D721Med (cell line): Measurements from ENCODE around the gene RPTN.

Experiments
- DNase-seq: peaks from one replicate; pipeline ENCODE4 v3.0.0; 2011; ENCODE audit warnings: low spot score; ENCODE audit not compliant: insufficient read length
- FAIRE-seq: peaks from 2 replicates; lab custom pipeline; 2011; peaks lifted over from hg19 to GRCh38; lab: Jason Lieb, UNC
- CTCF ChIP-seq: IDR thresholded peaks from 2 replicates; pipeline ENCODE4 v1.5.1; 2012; ENCODE audit warnings: mild to moderate bottlenecking, control low read depth; ENCODE audit not compliant: insufficient read depth; ENCODE audit errors: missing control alignments

RPTN gene

DNA sequence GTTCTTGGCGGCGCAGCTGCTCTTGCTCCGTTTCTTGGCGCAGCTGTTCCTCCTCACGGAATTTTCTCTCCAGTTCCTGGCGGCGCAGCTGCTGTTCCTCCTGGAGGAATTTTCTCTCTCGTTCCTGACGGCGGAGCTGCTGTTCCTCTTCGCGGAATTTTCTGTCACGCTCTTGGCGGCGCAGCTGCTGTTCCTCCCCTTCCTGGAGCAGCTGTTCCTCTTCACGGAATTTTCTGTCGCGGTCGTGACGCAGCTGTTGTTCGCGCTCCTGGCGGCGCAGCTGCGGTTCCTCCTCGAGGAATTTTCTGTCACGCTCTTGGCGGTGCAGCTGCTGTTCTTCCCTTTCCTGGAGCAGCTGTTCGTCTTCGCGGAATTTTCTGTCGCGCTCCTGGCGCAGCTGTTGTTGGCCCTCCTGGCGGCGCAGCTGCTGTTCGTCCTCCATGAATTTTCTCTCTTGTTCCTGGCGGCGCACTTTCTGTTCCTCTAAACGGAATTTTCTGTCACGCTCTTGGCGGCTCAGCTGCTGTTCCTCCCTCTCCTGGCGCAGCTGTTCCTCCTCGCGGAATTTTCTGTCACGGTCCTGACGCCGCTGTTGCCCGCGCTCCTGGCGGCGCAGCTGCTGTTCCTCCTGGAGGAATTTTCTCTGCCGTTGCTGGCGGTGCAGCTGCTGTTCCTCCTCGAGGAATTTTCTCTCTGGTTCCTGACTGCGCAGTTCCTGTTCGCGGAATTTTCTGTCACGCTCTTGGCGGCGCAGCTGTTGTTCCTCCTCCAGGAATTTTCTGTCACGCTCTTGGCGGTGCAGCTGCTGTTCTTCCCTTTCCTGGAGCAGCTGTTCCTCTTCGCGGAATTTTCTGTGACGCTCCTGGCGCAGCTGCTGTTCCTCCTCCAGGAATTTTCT lies 50.8 kb downstream of the RPTN start:
- DNase-seq (no peak), FAIRE-seq (no peak)
- TF ChIP-seq CTCF, result no peak

DNA sequence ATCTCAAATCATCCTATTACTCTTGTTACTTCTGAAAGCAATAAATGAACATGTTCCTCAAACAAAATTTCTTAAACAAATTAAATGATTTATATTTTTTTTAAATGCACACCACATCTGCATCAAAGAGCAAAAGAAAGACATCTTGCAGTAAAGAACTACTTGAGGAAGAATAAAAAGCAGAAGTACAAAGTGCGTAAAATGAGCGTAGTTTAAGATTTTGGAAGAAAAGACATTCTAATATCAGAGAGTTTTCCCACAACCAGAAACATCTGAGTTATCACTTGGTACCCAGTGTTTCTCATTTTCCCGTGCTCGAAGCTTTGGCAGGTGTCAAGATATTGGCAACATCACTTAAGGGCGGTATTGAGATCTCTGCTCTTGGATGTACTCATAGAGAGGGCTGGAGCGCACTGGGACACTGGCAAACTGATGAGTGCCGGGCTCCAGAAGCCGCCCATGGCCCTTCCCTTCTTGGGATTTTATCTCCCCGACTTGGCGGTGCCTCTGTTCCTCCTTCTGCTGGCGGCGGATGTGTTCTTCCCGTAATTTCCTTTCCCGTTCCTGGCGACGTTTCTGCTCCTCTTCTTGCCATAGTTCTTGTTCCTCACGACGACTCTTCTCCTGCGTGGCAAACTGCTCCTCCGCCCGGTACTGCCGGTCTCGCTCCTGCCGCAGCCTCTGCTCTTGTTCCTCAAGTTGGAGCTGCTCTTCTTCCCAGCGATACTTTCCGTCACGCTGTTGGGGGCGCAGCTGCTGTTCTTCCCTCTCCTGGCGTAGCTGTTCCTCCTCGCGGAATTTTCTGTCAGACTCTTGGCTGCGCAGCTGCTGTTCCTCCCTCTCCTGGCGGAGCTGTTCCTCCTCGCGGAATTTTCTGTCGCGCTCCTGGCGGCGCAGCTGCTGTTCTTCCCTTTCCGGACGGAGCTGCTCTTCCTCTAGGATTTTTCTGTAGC lies 51.7 kb downstream of the RPTN start:
- no peak for TF ChIP-seq CTCF
- DNase-seq (no peak), FAIRE-seq (no peak)

DNA sequence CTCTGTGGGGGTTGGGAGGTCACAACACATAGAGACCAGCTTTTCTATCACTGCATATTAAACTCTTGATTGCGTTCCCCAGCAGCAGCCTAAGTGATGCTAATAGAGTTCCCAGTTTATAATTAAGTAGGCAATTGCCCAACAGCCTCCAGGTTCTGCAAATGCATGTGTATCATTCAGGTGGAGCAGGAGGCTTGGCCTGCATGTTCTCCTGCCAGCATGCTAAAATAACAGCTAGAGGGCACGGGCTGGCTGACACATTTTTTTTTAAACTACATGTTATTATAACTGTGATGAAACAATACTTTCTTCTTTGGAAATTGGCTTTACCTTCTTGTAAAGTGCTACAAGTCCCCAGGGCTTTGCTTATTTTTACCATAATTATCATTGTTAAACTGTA lies 54.2 kb downstream of the RPTN start:
- no peak for TF ChIP-seq CTCF
- FAIRE-seq (no peak), DNase-seq (no peak)
